Stomach (tissue), 9 donors: ENCODE data around the gene ADGRL2. TPM values are rescaled to one million over a fixed set of nuclear protein-coding genes. Genes with fewer than 3 reads are reported as not detected.

ENCODE experiments used
- DNase-seq, 2 donors: peaks; one replicate each; pipeline versions ENCODE4 v3.0.0 to v3.0.0-alpha.2; 2013 to 2019
- H3K27ac ChIP-seq, 5 donors: fragments of 200-600 bp in 4 of 5; sonication (generic) in 4 of 5; one replicate each; pipeline ENCODE4 v1.5.1; 2013 to 2019; ENCODE audit warnings: mild to moderate bottlenecking in 1 of 5, moderate library complexity in 1 of 5
- H3K27me3 ChIP-seq, 3 donors: fragments of 200-600 bp; sonication (generic); one replicate each; pipeline ENCODE4 v1.5.1; 2017 to 2019; ENCODE audit warnings: mixed run types in 1 of 3
- H3K36me3 ChIP-seq, 4 donors: fragments of 200-600 bp; sonication (generic); 1 replicate in 3 of 4; 2 replicates in 1 of 4; pipeline ENCODE4 v1.5.1; 2016 to 2019
- H3K4me1 ChIP-seq, 4 donors: fragments of 200-600 bp; sonication (generic); one replicate each; pipeline ENCODE4 v1.5.1; 2016 to 2019
- H3K4me3 ChIP-seq, 4 donors: fragments of 200-600 bp; sonication (generic) in 3 of 4; one replicate each; pipeline ENCODE4 v1.5.1; 2016 to 2019; ENCODE audit warnings: mild to moderate bottlenecking in 1 of 4
- H3K9me3 ChIP-seq, 4 donors: fragments of 200-600 bp; sonication (generic); one replicate each; pipeline ENCODE4 v1.5.1; 2016 to 2019
- CTCF ChIP-seq, 7 experiments: fragments of 450-650 bp in 4 of 7; fragments of 200-600 bp in 3 of 7; sonication (generic) in 3 of 7; IDR thresholded peaks; one replicate each; pipeline ENCODE4 v1.5.1; 2016 to 2019; ENCODE audit warnings: antibody characterized with exemption in 7 of 7, control low read depth in 2 of 7, mild to moderate bottlenecking in 1 of 7
- EP300 ChIP-seq: sonication (generic); formaldehyde crosslinking; IDR thresholded peaks from one replicate; pipeline ENCODE4 v1.6.1; 2017; ENCODE audit warnings: antibody characterized with exemption
- POLR2A ChIP-seq, 4 donors: fragments of 450-650 bp; IDR thresholded peaks; one replicate each; pipeline ENCODE4 v1.6.1; 2016; ENCODE audit warnings: antibody characterized with exemption in 4 of 4, control low read depth in 2 of 4, mild to moderate bottlenecking in 1 of 4, moderate library complexity in 1 of 4
- POLR2AphosphoS5 ChIP-seq, 3 donors: sonication (generic); formaldehyde crosslinking; IDR thresholded peaks; one replicate each; pipeline ENCODE4 v1.6.1; 2016; ENCODE audit warnings: antibody characterized with exemption in 3 of 3
- WGBS, 5 donors: extraction: QIAGEN DNeasy Blood & Tissue Kit in 3 of 5; methylation state at CpG; one replicate each; pipeline versions ENCODE4 v1.1.5 to v1.1.7; 2013 to 2018; 5-methylcytosine and 5-hydroxymethylcytosine counted together
- intact Hi-C: fragments of 100-400 bp; cut with DNase I; formaldehyde crosslinking; loops from one replicate; pipeline ENCODE4 v1.15.1; 2023; ENCODE audit warnings: low total_unique reads
- polyA plus RNA-seq, 3 donors: library from polyadenylated mRNA; stranded (reverse); fragments of 200-250 nt; gene quantifications; one replicate each; pipeline ENCODE4 v1.2.3, GENCODE V29; 2013
- total RNA-seq, 5 donors: library from RNA; depleted of rRNA; stranded (reverse); fragments of >200 nt; gene quantifications; one replicate each; pipeline versions ENCODE4 v1.1.0 to v1.2.3, GENCODE V29; 2014 to 2016
- donor health status: healthy with polysubstance abuse.
- donor health status: Bipolar disorder and iron deficiency.
- donor health status: healthy.

The ADGRL2 gene
- total and polyA plus RNA-seq, 8 donors = 13.0 to 173 (median 23.7) TPM

GRCh38 chr1:81950037-81950436 is 149.3 kb downstream of the ADGRL2 start:
- intact Hi-C loops = no loop called here
- DNase-seq = no peak
- H3K27ac ChIP-seq = no peak overlapping the region
- H3K4me1 ChIP-seq = peaks cover 0 to 14% (median 7%) of the 10 kb centered on the region in 4 donors
- TF ChIP-seq POLR2AphosphoS5 (IDR thresholded peaks at IDR 0.05) (no peak), POLR2A (IDR thresholded peaks at IDR 0.05) (no peak), EP300 (no peak), CTCF (IDR thresholded peaks at IDR 0.05) (no peak)
- H3K36me3 ChIP-seq = peaks cover 0 to 13% (median 2%) of the 10 kb centered on the region in 4 donors
- H3K4me3 ChIP-seq = no peak overlapping the region
- no peaks in the 10 kb centered on the region for H3K27me3 ChIP-seq
- H3K9me3 ChIP-seq = no peaks in the 10 kb centered on the region

- TF ChIP-seq EP300 (no peak), POLR2A (IDR thresholded peaks at IDR 0.05) (no peak)
- H3K4me1 ChIP-seq = peaks cover 0 to 14% (median 6%) of the 10 kb centered on the region in 4 donors
- 68 to 81% (median 77%) methylated on average over 3 of the region's 3 CpGs for WGBS, 5 donors
Observed at GRCh38 chr1:81950591-81951244, 150.0 kb downstream of the ADGRL2 start.

GRCh38 chr1:81954534-81955020 is 153.8 kb downstream of the ADGRL2 start:
- H3K27ac ChIP-seq = no peak overlapping the region
- H3K4me1 ChIP-seq = peaks cover 0 to 11% (median 0%) of the 10 kb centered on the region in 4 donors
- no peak overlapping the region for H3K4me3 ChIP-seq
- WGBS, 5 donors = 72 to 92% (median 80%) methylated on average over 8 of the region's 8 CpGs
- no peaks in the 10 kb centered on the region for H3K27me3 ChIP-seq
- TF ChIP-seq EP300 = no peak
- no peaks in the 10 kb centered on the region for H3K9me3 ChIP-seq
- peaks cover 0 to 28% (median 13%) of the 10 kb centered on the region in 4 donors for H3K36me3 ChIP-seq
- intact Hi-C loops = no loop called here
- no peak for DNase-seq

More at GRCh38 chr1:81950591-81951244, 150.0 kb downstream of the ADGRL2 start:
- H3K9me3 ChIP-seq = no peaks in the 10 kb centered on the region
- no peaks in the 10 kb centered on the region for H3K27me3 ChIP-seq
- no peak for DNase-seq
- no peak overlapping the region for H3K27ac ChIP-seq
- intact Hi-C loops = no loop called here
- peaks cover 0 to 13% (median 2%) of the 10 kb centered on the region in 4 donors for H3K36me3 ChIP-seq
- no peak overlapping the region for H3K4me3 ChIP-seq

GRCh38 chr1:81967951-81968350 is 167.2 kb downstream of the ADGRL2 start:
- intact Hi-C loops = no loop called here
- Histone ChIP-seq H3K27ac (no peak overlapping the region), H3K36me3 (peaks cover 0 to 49% (median 32%) of the 10 kb centered on the region in 4 donors), H3K9me3 (no peaks in the 10 kb centered on the region), H3K27me3 (no peaks in the 10 kb centered on the region), H3K4me3 (no peak overlapping the region), H3K4me1 (no peaks in the 10 kb centered on the region)
- no peak for DNase-seq
- WGBS, 5 donors = 90 to 94% (median 91%) methylated on average over 3 of the region's 3 CpGs
- TF ChIP-seq CTCF (IDR thresholded peaks at IDR 0.05) (no peak), POLR2AphosphoS5 (IDR thresholded peaks at IDR 0.05) (no peak), POLR2A (IDR thresholded peaks at IDR 0.05) (no peak), EP300 (no peak)

GRCh38 chr1:81970416-81970815 is 169.7 kb downstream of the ADGRL2 start:
- Histone ChIP-seq H3K9me3 (no peaks in the 10 kb centered on the region), H3K4me1 (peaks cover 0 to 14% (median 5%) of the 10 kb centered on the region in 4 donors), H3K27me3 (no peaks in the 10 kb centered on the region), H3K36me3 (peaks cover 0 to 49% (median 35%) of the 10 kb centered on the region in 4 donors), H3K27ac (no peak overlapping the region), H3K4me3 (no peak overlapping the region)
- 89 to 97% (median 95%) methylated on average over 3 of the region's 3 CpGs for WGBS, 5 donors
- no peak for DNase-seq
- TF ChIP-seq POLR2AphosphoS5 (IDR thresholded peaks at IDR 0.05) (no peak), CTCF (IDR thresholded peaks at IDR 0.05) (no peak), EP300 (no peak), POLR2A (IDR thresholded peaks at IDR 0.05) (no peak)
- intact Hi-C loops = no loop called here
